Endothelial cell (in vitro differentiated cells): ENCODE measurements around the gene SP8. TPM values are rescaled to one million over a fixed set of nuclear protein-coding genes. Genes with fewer than 3 reads are reported as not detected.

Experiments
- DNase-seq: peaks from one replicate; pipeline ENCODE4 v3.0.0; 2021; ENCODE audit warnings: low spot score
- H3K27ac Mint-ChIP-seq: one replicate; pipeline ENCODE4 v1.8.0; 2021; ENCODE audit warnings: mixed read lengths, inconsistent platforms; ENCODE audit not compliant: unreplicated experiment
- H3K27me3 Mint-ChIP-seq: one replicate; pipeline ENCODE4 v1.8.0; 2021; ENCODE audit warnings: mild to moderate bottlenecking, moderate library complexity, mixed read lengths, inconsistent platforms; ENCODE audit not compliant: unreplicated experiment
- H3K36me3 Mint-ChIP-seq: one replicate; pipeline ENCODE4 v1.8.0; 2021; ENCODE audit warnings: mild to moderate bottlenecking, low read depth, mixed read lengths, inconsistent platforms; ENCODE audit not compliant: unreplicated experiment
- H3K4me1 Mint-ChIP-seq: one replicate; pipeline ENCODE4 v1.8.0; 2021; ENCODE audit warnings: mild to moderate bottlenecking, mixed read lengths, inconsistent platforms; ENCODE audit not compliant: unreplicated experiment
- H3K4me3 Mint-ChIP-seq: one replicate; pipeline ENCODE4 v1.8.0; 2021; ENCODE audit warnings: mild to moderate bottlenecking, mixed read lengths, inconsistent platforms; ENCODE audit not compliant: unreplicated experiment
- H3K9me3 Mint-ChIP-seq: one replicate; pipeline ENCODE4 v1.8.0; 2021; ENCODE audit warnings: mixed read lengths, inconsistent platforms; ENCODE audit not compliant: unreplicated experiment
- total RNA-seq: library from RNA; stranded (reverse); fragmentation: NEBNext Ultra II Directional; extraction: Animal tissue kit (Norgen Biotek cat#: 25700); gene quantifications from one replicate; pipeline ENCODE4 v1.2.1, GENCODE V29; 2021; ENCODE audit not compliant: unreplicated experiment
- TF ChIP-seq, protein P1 (sequence below): fragments of 200-600 bp; sonication (generic); IDR thresholded peaks from one replicate; pipeline ENCODE4 v1.5.0; 2021; ENCODE audit warnings: antibody characterized with exemption; ENCODE audit not compliant: unreplicated experiment

The SP8 gene
- total RNA-seq, 1 donor from 2014 or later, result 0.82 TPM

DNA sequence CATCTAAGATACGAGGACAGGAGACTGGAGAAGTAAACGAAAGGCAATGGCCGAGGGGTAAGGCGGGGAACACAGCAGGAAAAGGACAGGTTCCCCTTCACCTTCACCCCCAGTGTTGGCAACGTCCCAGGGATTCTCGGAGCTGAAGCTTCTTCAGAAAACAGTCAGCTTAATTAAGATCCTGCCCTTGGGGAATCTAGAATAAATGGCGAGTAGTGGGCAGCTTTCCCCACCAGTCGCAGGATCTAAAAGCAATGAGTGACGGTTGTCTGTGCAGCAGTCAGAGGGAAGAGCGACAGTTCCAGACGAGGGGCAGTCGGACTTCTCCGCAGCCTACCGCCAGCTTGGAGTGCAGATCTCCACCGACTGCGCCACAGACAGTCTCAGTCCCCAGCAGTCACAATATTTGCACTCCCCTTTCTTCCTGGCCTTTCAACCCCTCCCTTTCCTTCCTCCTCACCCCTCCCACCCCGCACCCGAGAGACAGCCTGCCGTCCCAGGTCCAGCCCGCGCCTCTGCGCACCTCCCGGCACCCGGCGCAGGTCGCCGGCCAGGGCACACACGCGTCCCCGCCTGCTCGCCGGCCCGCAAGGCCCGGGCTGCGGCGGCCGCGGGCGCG lies 10.9 kb upstream of the SP8 start:
- Mint-ChIP-seq H3K9me3 (no peaks in the 10 kb centered on the region), H3K4me1 (peaks cover 17% of the 10 kb centered on the region), H3K27ac (no peak overlapping the region), H3K36me3 (no peaks in the 10 kb centered on the region), H3K27me3 (peaks cover 27% of the 10 kb centered on the region), H3K4me3 (peak overlapping the region; percentile 95)
- TF ChIP-seq, protein P1, sequence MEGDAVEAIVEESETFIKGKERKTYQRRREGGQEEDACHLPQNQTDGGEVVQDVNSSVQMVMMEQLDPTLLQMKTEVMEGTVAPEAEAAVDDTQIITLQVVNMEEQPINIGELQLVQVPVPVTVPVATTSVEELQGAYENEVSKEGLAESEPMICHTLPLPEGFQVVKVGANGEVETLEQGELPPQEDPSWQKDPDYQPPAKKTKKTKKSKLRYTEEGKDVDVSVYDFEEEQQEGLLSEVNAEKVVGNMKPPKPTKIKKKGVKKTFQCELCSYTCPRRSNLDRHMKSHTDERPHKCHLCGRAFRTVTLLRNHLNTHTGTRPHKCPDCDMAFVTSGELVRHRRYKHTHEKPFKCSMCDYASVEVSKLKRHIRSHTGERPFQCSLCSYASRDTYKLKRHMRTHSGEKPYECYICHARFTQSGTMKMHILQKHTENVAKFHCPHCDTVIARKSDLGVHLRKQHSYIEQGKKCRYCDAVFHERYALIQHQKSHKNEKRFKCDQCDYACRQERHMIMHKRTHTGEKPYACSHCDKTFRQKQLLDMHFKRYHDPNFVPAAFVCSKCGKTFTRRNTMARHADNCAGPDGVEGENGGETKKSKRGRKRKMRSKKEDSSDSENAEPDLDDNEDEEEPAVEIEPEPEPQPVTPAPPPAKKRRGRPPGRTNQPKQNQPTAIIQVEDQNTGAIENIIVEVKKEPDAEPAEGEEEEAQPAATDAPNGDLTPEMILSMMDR, result no peak
- DNase-seq, result no peak

DNA sequence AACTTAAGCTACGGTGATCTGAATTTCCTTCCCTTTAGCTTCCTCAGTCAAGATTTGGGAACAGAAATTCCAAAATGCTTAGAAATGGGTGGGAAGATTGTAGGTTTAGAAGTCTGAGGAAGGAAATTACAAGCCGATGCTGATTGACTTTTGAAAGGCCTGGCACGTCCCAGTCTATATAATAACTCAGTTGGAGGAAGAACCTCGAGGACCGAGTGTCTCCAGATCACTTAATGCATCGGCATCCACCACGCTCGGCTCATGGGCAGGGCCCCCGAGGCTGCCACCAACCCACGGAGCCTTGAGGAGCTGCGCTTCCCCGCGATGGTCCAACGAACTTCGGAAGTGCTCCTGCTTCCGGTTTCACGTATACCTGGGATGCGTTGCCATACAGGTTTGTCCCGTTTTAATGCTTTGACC lies 10.4 kb upstream of the SP8 start:
- peaks cover 17% of the 10 kb centered on the region for H3K4me1 Mint-ChIP-seq

DNA sequence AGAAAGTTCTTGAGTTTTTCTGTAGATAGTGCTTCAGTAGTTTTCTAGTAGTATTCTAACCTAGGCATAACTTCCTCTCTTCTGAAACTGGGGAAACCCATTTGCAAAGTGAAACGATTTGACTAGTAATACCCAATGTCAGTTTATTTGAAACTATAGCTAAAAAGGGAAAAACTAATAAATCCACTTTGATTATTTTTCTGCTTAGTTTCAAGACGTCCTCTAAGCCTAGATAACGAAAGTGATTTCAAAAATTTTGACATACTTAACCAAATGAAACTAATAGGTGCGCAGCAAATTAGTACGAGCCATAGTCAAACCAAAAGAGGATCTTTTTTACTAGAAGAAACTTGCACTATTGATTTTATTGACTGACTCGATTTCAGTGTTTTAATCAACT lies 9.8 kb upstream of the SP8 start:
- TF ChIP-seq, protein P1, result no peak
- H3K27me3 Mint-ChIP-seq, result peaks cover 32% of the 10 kb centered on the region
- H3K27ac Mint-ChIP-seq, result no peak overlapping the region
- no peaks in the 10 kb centered on the region for H3K36me3 Mint-ChIP-seq
- H3K4me3 Mint-ChIP-seq, result no peak overlapping the region
- no peak for DNase-seq
- H3K9me3 Mint-ChIP-seq, result no peaks in the 10 kb centered on the region
- H3K4me1 Mint-ChIP-seq, result peaks cover 18% of the 10 kb centered on the region

More for the DNA sequence above, 10.4 kb upstream of the SP8 start:
- peak overlapping the region; percentile 95 for H3K4me3 Mint-ChIP-seq
- H3K9me3 Mint-ChIP-seq, result no peaks in the 10 kb centered on the region
- no peaks in the 10 kb centered on the region for H3K36me3 Mint-ChIP-seq
- TF ChIP-seq, protein P1, result no peak
- H3K27me3 Mint-ChIP-seq, result peaks cover 29% of the 10 kb centered on the region
- no peak overlapping the region for H3K27ac Mint-ChIP-seq
- DNase-seq, result no peak

DNA sequence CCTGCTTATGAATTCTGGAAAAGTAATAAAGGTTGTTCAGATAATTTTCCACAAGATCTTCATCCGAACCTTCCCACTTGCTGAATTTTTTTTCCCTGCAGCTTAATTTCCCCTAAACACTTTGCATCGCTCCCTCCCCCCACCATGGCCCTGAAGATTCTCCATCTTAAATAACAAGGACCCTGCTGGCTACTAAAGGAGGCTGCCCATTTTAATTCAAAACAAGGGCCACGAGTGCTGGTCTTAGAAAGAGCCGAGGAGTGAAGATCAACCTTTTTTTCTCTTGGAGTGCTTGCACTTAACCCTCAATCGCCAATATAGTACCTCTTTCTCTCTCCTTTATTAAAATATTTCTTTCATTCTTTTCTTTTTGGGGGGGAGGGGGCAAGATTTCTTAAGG lies 9.2 kb upstream of the SP8 start:
- no peak overlapping the region for H3K27ac Mint-ChIP-seq
- H3K9me3 Mint-ChIP-seq, result no peaks in the 10 kb centered on the region
- TF ChIP-seq, protein P1, result no peak
- no peak for DNase-seq
- no peak overlapping the region for H3K4me3 Mint-ChIP-seq
- H3K4me1 Mint-ChIP-seq, result peaks cover 22% of the 10 kb centered on the region
- no peaks in the 10 kb centered on the region for H3K36me3 Mint-ChIP-seq
- peaks cover 35% of the 10 kb centered on the region for H3K27me3 Mint-ChIP-seq

DNA sequence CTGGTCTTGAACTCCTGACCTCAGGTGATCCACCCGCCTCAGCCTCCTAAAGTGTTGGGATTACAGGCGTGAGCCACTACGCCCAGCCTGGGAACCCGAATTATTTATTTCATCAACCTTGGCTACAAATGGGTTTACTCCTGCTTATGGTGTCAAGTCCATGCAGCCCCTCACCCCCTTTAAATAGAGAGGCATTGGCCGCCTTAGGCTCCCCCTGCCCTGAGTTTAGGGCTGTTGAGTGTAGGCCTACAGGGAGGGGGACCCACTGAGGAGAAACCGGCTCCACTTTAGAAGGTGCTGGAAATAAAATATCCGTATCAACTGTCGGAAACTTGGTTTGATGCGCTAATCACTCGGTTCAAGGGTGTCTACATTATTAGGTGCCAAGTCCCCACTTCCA lies 8.7 kb upstream of the SP8 start:
- no peak overlapping the region for H3K27ac Mint-ChIP-seq
- H3K27me3 Mint-ChIP-seq, result peaks cover 35% of the 10 kb centered on the region
- no peaks in the 10 kb centered on the region for H3K36me3 Mint-ChIP-seq
- no peak overlapping the region for H3K4me3 Mint-ChIP-seq
- TF ChIP-seq, protein P1, result no peak
- no peak for DNase-seq
- no peaks in the 10 kb centered on the region for H3K9me3 Mint-ChIP-seq
- peaks cover 25% of the 10 kb centered on the region for H3K4me1 Mint-ChIP-seq
